ENCODE results near the gene POLR1D.

DNA sequence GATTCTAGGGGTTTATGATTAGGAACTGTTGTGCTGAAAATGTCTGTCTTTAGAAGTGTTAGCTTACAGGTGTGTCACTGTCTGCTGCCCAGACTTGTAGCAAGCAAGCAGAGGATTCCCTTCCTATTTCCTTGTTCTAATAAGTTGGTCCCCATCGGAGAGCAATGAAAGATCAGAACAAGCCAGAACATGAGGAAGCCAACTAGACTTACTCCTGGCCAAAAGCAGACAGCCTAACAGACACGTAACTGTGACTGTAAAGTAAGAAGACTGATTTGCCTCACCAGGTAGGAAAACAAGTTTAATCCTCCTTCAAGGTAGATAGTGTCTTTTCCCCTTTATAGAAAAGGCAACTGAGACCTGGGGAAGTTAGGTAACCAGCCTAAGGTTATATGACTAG, 12.5 kb downstream of the POLR1D start:
- no peak for TF ChIP-seq GATA2 (IDR thresholded peaks at IDR 0.05; ENCODE audit: low read depth, low read length)
- TF ChIP-seq GATA3 (IDR thresholded peaks at IDR 0.05; ENCODE audit: low read depth, low read length), result no peak
